Stimulated activated CD4-positive, alpha-beta T cell treated with anti-CD3 and anti-CD28 coated beads, Interleukin-15, amount 100 ng/mL, for 48 hours (primary cell): Measurements from ENCODE around the gene BRD2.

Source experiments
- DNase-seq, 2 donors: peaks; one replicate each; pipeline ENCODE4 v3.0.0-alpha.2; 2020; ENCODE audit warnings: low read depth in 2 of 2

Gene BRD2

GRCh38 chr6:33029328-33030184, 61.2 kb downstream of the BRD2 start:
- DNase-seq = no peak

GRCh38 chr6:33030245-33030644, 61.9 kb downstream of the BRD2 start:
- no peak for DNase-seq
